Effector memory CD4-positive, alpha-beta T cell (primary cell): ENCODE results near the gene CADPS2.

Experiments
- DNase-seq, 3 donors: peaks; one replicate each; pipeline ENCODE4 v3.0.0-alpha.2; 2020
- H3K27ac ChIP-seq: 2 replicates; pipeline ENCODE4 v1.7.0; 2013; ENCODE audit warnings: mild to moderate bottlenecking, low read length, moderate library complexity; ENCODE audit not compliant: insufficient read depth, poor library complexity, severe bottlenecking
- H3K27me3 ChIP-seq: replicated peaks from 2 replicates; pipeline ENCODE4 v1.7.0; 2013; ENCODE audit warnings: mild to moderate bottlenecking, low read length; ENCODE audit not compliant: insufficient read depth, control insufficient read depth, poor library complexity, severe bottlenecking
- H3K36me3 ChIP-seq: 2 replicates; pipeline ENCODE4 v1.7.0; 2013; ENCODE audit warnings: mild to moderate bottlenecking, low read length, moderate library complexity; ENCODE audit not compliant: control insufficient read depth, insufficient read depth
- H3K4me1 ChIP-seq: 2 replicates; pipeline ENCODE4 v1.7.0; 2013; ENCODE audit warnings: low read length, mild to moderate bottlenecking; ENCODE audit not compliant: control insufficient read depth, insufficient read depth, poor library complexity, severe bottlenecking
- H3K4me3 ChIP-seq: 2 replicates; pipeline ENCODE4 v1.7.0; 2013; ENCODE audit warnings: low read length, low read depth, mild to moderate bottlenecking; ENCODE audit not compliant: insufficient read depth, poor library complexity, severe bottlenecking
- H3K9me3 ChIP-seq: 2 replicates; pipeline ENCODE4 v1.7.0; 2013; ENCODE audit warnings: mild to moderate bottlenecking, low read length, moderate library complexity; ENCODE audit not compliant: control insufficient read depth

Gene CADPS2

GRCh38 chr7:122561326-122561725 is 324.9 kb downstream of the CADPS2 start:
- Histone ChIP-seq H3K27me3 (no peaks in the 10 kb centered on the region), H3K36me3 (no peaks in the 10 kb centered on the region), H3K4me3 (no peak overlapping the region), H3K4me1 (no peaks in the 10 kb centered on the region), H3K27ac (no peak overlapping the region), H3K9me3 (no peaks in the 10 kb centered on the region)
- no peak for DNase-seq

DNA sequence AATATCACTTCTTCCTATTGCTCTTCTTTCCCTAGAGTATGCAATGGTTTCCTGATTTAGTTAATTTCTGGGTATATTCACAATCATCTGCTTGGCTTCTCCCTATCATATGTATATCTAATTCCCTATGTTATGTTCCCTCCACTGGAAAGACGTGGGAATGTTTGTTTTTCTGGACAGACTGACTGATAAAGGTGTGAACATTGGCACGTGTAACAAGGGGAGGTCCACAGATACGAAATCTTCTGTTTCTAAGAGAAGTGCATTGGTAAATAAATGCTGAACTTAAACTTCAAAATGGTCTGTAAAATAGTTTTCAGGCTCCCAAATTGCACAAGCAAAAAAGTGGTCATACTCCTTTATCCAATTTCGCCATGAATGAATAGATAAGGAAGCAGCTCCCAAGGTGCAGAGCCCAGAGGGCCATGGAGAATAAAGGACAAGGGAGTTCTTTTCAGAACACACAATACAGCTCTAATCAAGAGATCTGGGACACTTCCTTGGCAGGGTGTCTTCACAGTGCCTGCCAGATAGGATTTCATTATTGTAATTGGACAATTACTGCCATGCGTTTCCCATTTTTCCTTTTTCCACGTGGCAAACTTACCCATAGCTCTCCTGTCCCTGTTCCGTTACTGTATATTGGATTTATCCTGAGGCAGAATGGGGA is 329.3 kb downstream of the CADPS2 start:
- no peak overlapping the region for H3K27ac ChIP-seq
- no peaks in the 10 kb centered on the region for H3K36me3 ChIP-seq
- DNase-seq = no peak
- no peak overlapping the region for H3K4me3 ChIP-seq
- no peaks in the 10 kb centered on the region for H3K27me3 ChIP-seq
- no peaks in the 10 kb centered on the region for H3K9me3 ChIP-seq
- H3K4me1 ChIP-seq = no peaks in the 10 kb centered on the region

DNA sequence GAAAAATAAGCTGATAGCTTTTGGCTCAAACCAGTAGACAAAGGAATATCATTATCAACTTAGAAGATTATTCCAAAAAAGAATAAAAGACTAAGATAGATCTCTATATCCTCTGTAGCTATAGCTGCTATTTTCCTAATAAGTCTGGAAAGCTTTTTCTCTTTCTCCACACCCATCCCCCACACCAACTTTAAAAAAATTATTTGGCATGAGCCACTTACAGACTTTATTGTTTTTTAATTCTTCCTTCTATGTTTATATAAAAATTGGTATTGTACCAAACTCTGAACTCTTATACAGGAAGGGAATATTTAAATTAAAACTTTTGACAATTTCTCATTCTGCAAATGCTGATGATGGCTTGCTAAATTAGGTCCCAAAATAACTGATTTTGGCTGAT is 330.0 kb downstream of the CADPS2 start:
- no peaks in the 10 kb centered on the region for H3K9me3 ChIP-seq
- H3K4me1 ChIP-seq = no peaks in the 10 kb centered on the region
- no peak overlapping the region for H3K4me3 ChIP-seq
- H3K36me3 ChIP-seq = no peaks in the 10 kb centered on the region
- no peak for DNase-seq
- no peaks in the 10 kb centered on the region for H3K27me3 ChIP-seq
- H3K27ac ChIP-seq = no peak overlapping the region

DNA sequence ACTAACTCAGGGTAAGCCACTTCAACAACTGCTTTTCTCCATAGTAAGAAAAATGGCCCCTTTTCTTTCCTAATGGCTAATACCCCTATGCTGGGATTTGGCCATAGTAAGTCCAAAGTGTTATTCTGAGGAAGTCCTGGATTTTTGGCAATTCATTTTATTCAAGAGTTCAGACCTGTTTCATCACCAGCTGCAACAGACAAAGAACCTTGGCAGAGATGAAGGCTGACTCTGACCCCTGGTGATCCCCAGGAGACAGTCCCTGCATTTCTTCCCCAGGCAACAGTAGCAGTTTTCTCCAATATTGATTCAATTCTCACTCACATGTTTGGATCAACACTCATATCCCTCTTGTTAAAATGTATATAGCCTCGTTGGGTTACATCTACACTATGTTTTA is 332.5 kb downstream of the CADPS2 start:
- Histone ChIP-seq H3K27me3 (no peaks in the 10 kb centered on the region), H3K27ac (no peak overlapping the region), H3K4me3 (no peak overlapping the region), H3K36me3 (no peaks in the 10 kb centered on the region), H3K4me1 (no peaks in the 10 kb centered on the region), H3K9me3 (no peaks in the 10 kb centered on the region)
- no peak for DNase-seq

GRCh38 chr7:122552769-122553168 is 333.5 kb downstream of the CADPS2 start:
- DNase-seq = no peak
- Histone ChIP-seq H3K9me3 (no peaks in the 10 kb centered on the region), H3K36me3 (no peaks in the 10 kb centered on the region), H3K4me3 (no peak overlapping the region), H3K27me3 (no peaks in the 10 kb centered on the region), H3K4me1 (no peaks in the 10 kb centered on the region), H3K27ac (no peak overlapping the region)

- DNase-seq = no peak
- no peaks in the 10 kb centered on the region for H3K36me3 ChIP-seq
- H3K27me3 ChIP-seq = no peaks in the 10 kb centered on the region
- no peak overlapping the region for H3K27ac ChIP-seq
- H3K4me3 ChIP-seq = no peak overlapping the region
- no peaks in the 10 kb centered on the region for H3K9me3 ChIP-seq
- H3K4me1 ChIP-seq = no peaks in the 10 kb centered on the region
Observed at GRCh38 chr7:122550545-122550944, 335.7 kb downstream of the CADPS2 start.

- H3K27ac ChIP-seq = no peak overlapping the region
- H3K36me3 ChIP-seq = no peaks in the 10 kb centered on the region
- H3K4me1 ChIP-seq = no peaks in the 10 kb centered on the region
- no peak overlapping the region for H3K4me3 ChIP-seq
- H3K27me3 ChIP-seq = no peaks in the 10 kb centered on the region
- no peak for DNase-seq
- H3K9me3 ChIP-seq = no peaks in the 10 kb centered on the region
Observed at GRCh38 chr7:122549578-122549977, 336.7 kb downstream of the CADPS2 start.

- no peak for DNase-seq
- H3K9me3 ChIP-seq = no peaks in the 10 kb centered on the region
- no peaks in the 10 kb centered on the region for H3K27me3 ChIP-seq
- no peak overlapping the region for H3K27ac ChIP-seq
- H3K36me3 ChIP-seq = no peaks in the 10 kb centered on the region
- no peak overlapping the region for H3K4me3 ChIP-seq
- no peaks in the 10 kb centered on the region for H3K4me1 ChIP-seq
Observed at GRCh38 chr7:122546496-122546895, 339.8 kb downstream of the CADPS2 start.

DNA sequence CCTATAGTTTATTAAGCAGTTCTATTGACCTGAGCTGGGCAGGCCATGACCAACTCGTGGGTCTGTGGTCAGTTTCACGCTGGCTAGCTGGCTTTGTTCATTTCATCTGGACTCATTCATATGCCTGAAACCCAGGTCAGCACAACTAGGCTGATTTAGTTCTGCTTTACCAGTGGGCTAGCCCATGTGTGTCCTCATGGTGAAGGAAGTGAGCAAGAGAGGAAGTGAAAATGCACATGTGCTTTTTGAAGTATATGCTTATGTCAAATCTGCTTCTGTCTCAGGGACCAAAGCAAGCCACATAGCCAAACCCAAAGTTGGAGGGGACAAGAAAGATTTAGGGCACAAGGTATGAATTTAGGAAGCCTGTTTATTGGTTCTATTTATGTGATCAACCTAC is 341.8 kb downstream of the CADPS2 start:
- H3K27me3 ChIP-seq = no peaks in the 10 kb centered on the region
- H3K27ac ChIP-seq = no peak overlapping the region
- H3K4me3 ChIP-seq = no peak overlapping the region
- no peaks in the 10 kb centered on the region for H3K36me3 ChIP-seq
- no peaks in the 10 kb centered on the region for H3K4me1 ChIP-seq
- no peak for DNase-seq
- H3K9me3 ChIP-seq = no peaks in the 10 kb centered on the region

DNA sequence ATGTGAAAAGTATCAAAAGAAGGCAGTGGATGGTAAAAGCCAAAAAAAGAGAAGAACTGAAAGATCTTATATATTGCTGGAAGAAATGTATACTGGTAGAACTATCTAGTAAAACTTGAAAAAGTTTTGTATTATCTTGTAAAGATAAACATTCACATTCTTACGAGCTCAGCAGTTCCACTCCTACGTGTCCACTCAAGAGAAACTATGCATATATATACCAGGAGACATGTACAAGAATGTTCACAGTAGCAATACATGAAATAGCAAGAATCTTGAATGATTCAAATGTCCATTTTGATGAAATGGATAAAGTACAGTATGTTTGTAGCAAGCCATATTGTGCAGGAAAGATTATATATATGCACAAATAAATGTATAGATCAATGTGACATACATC is 342.4 kb downstream of the CADPS2 start:
- Histone ChIP-seq H3K27me3 (no peaks in the 10 kb centered on the region), H3K4me1 (no peaks in the 10 kb centered on the region), H3K4me3 (no peak overlapping the region), H3K36me3 (no peaks in the 10 kb centered on the region), H3K9me3 (no peaks in the 10 kb centered on the region), H3K27ac (no peak overlapping the region)
- DNase-seq = no peak
